GM12872 (cell line): ENCODE measurements around the gene SERPINE3.

Experiments used
- TF ChIP-seq, protein P1 (sequence below): IDR thresholded peaks from 3 replicates; pipeline ENCODE4 v1.5.1; 2011; ENCODE audit warnings: low read depth, mild to moderate bottlenecking, low read length, moderate library complexity; ENCODE audit not compliant: insufficient read depth

Gene SERPINE3

DNA sequence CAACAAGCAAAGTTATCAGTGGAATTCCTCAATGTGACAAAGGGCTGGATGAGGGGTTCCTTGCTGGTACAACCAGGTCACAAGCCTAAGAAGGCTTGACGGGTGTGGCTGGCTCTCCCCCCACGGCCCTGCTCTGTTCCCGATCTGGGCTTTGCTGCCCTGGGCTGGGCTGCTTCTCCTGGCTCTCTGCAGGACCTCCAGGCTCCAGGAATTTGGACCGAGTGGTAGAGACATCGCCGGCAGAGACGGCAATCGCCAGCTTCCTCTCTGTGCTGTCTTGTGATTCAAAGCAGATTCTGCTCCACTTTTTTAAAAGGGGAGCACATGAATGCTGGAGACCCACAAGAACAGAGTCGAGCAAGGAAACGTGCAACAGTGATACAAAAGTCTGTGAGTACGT lies at the start of gene SERPINE3:
Gene SERPINE3, plus strand, starts transcription at position 338 of the 400 bp plus-strand sequence. CDS start 1,401 bp downstream, outside the sequence.
- TF ChIP-seq, protein P1, sequence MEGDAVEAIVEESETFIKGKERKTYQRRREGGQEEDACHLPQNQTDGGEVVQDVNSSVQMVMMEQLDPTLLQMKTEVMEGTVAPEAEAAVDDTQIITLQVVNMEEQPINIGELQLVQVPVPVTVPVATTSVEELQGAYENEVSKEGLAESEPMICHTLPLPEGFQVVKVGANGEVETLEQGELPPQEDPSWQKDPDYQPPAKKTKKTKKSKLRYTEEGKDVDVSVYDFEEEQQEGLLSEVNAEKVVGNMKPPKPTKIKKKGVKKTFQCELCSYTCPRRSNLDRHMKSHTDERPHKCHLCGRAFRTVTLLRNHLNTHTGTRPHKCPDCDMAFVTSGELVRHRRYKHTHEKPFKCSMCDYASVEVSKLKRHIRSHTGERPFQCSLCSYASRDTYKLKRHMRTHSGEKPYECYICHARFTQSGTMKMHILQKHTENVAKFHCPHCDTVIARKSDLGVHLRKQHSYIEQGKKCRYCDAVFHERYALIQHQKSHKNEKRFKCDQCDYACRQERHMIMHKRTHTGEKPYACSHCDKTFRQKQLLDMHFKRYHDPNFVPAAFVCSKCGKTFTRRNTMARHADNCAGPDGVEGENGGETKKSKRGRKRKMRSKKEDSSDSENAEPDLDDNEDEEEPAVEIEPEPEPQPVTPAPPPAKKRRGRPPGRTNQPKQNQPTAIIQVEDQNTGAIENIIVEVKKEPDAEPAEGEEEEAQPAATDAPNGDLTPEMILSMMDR = no peak

DNA sequence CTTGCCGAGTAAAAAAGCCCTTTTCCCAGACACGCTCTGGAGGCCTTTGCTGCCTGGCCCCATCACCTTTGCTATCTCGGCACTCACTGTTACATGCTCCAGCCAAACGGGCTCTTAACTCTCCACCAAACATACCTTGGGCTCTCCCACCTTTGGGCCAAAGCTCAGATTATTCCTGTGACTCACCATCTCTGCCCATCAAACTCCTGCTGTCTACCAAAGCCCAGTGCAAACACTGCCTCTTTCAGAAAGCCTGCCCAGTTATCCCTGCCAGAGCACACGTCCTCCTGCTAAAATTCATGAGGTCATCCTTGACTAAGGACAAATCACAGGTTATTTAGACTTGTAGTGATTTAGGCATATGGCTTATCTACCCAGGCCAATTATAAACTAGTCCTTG lies 48.1 kb upstream of the SERPINE3 start:
- TF ChIP-seq, protein P1 = no peak

DNA sequence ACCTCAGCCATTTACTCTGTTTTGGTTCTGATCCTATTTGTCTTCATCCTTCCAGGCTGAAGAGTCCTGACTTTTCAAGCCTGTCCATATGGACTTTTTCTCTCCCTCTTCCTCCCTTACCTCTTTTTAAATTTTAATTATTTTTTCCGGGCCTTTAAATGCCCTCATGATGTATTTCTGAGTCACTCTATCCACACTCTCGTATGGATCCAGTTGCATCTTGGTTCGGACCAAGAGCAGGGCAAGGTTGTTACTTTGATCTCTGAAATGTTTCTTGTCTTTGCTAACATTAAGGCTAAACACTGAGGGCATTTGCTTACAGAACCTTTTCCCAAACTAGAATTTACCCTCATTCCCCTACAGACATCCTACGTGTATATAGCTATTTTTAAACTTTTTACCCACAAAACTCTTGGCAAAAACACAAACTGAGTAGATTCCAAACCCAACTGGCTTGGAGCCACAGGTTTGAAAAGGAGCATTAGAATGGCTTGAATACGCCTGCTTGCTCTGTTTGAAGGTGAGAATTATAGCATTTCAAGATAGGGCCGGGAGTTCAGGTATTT lies 47.4 kb upstream of the SERPINE3 start:
- TF ChIP-seq, protein P1 = no peak

DNA sequence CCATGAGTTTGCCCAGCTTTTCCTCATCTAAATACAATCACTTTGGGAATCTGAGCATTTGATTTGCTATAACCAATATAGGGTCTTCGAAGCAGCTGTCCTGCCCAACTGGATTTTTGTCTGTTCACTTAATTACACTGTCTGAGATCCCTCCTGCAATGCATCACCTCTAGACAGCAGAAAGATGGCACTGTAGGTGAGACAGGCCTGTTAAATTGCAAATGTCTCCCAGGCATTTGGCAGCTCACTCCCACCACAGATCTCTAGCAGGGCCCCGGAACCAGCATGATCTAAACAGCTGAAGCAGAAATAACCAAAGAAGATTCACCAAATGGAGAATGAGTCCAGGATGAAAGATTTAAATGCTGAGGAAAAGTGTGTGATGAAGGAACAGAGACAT lies 41.9 kb upstream of the SERPINE3 start:
- TF ChIP-seq, protein P1 = no peak

DNA sequence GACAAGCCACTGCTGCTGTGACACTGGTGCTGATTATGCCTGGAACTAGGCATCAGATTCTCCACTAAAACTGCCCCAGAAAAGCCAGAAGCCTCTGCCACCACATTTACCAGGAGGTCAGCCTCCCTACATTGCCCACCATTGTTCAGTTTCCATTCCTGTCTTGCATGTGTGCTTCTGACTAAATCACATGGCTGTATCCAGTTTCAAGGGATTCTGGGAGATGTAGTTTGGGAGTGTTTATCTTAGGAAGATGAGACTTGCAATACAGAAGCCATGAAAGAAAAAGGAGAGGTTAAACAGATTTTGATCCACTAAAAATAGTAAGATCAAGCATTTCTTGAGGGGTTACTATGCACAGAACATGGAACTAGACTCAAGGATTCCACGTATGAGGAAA lies 40.7 kb upstream of the SERPINE3 start:
- TF ChIP-seq, protein P1 = no peak

DNA sequence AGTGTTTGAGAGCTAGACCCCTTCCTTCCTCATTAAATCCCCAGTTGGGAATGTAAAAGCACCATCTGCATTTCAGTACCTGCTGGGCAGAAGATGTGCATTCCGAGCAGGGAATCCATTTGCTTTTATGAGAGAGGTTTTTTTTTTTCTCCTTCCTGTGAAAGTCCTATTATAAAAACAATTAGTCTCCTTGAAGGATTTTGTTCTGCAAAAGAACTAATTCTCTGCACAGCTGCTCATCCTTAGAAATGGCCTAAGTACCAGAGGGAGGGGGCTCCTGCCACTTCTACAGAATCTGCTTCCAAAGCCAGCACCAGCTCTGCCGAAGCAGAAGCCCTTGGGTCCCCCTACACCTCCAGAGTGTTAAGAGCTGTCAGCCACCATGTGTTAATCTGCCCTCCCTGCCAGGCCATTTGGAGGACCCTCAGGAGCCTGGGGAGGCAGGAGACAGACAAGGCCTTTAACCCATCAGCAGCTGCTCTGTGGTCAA lies 36.4 kb upstream of the SERPINE3 start:
- TF ChIP-seq, protein P1 = no peak

DNA sequence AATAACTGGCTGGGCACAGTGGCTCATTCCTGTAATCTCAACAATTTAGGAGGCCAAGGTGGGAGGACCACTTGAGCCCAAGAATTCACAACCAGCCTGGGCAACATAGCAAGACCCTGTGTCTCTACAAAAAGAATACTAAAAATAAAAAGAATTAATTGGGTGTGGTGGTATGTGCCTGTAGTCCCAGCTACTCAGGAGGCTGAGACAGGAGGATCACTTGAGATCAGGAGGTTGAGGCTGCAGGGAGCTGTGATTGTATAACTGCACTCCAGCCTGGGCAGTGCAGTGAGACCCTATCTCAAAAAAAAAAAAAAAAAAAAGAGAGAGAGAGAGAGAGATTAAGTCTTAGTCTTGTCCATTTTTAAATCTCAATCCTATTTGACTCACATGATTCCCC lies 35.6 kb upstream of the SERPINE3 start:
- TF ChIP-seq, protein P1 = no peak
